Peyer's patch (tissue), 4 donors: Measurements from ENCODE around the gene PITPNM2.

Source experiments
- POLR2A ChIP-seq, 2 donors: fragments of 450-650 bp; IDR thresholded peaks; one replicate each; pipeline ENCODE4 v1.5.1; 2017; ENCODE audit warnings: antibody characterized with exemption in 2 of 2, mild to moderate bottlenecking in 2 of 2, moderate library complexity in 2 of 2
- TF ChIP-seq, protein P1 (sequence below), 6 experiments: fragments of 450-650 bp in 4 of 6; fragments of 200-600 bp in 2 of 6; sonication (generic) in 1 of 6; IDR thresholded peaks; one replicate each; pipeline ENCODE4 v1.5.1; 2017 to 2019; ENCODE audit warnings: antibody characterized with exemption in 6 of 6, mild to moderate bottlenecking in 3 of 6, moderate library complexity in 1 of 6

DNA sequence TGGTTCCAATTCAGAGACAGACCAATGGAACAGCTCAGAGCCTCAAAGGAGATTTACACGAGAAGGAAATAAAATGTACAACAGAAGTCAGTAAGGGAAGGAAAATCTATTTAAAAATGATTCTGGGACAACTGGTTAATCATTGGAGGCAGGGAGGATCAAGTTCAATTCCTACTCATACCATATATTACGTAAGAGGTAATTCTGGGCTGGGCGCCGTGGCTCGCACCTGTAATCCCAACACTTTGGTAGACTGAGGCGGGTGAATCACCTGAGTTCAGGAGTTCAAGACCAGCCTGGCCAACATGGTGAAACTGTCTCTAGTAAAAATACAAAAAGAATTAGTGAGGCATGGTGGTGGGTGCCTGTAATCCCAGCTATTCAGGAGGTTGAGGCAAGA, 36.7 kb upstream of the PITPNM2 start:
- no peak for TF ChIP-seq POLR2A (IDR thresholded peaks at IDR 0.05)
- TF ChIP-seq, protein P1, sequence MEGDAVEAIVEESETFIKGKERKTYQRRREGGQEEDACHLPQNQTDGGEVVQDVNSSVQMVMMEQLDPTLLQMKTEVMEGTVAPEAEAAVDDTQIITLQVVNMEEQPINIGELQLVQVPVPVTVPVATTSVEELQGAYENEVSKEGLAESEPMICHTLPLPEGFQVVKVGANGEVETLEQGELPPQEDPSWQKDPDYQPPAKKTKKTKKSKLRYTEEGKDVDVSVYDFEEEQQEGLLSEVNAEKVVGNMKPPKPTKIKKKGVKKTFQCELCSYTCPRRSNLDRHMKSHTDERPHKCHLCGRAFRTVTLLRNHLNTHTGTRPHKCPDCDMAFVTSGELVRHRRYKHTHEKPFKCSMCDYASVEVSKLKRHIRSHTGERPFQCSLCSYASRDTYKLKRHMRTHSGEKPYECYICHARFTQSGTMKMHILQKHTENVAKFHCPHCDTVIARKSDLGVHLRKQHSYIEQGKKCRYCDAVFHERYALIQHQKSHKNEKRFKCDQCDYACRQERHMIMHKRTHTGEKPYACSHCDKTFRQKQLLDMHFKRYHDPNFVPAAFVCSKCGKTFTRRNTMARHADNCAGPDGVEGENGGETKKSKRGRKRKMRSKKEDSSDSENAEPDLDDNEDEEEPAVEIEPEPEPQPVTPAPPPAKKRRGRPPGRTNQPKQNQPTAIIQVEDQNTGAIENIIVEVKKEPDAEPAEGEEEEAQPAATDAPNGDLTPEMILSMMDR (IDR thresholded peaks at IDR 0.05): no peak
